Esophagus muscularis mucosa (tissue), 4 donors: Measurements from ENCODE around the gene TSPAN19. TPM values are rescaled to one million over a fixed set of nuclear protein-coding genes. Genes with fewer than 3 reads are reported as not detected.
"Not testable (repeated sequence)": the region's sequence is repeated elsewhere in the genome, so short reads cannot be mapped to it uniquely, and the experiment has no call there.

Experiments used
- DNase-seq: peaks from one replicate; pipeline ENCODE4 v3.0.0-alpha.2; 2017; ENCODE audit errors: extremely low spot score
- H3K27ac ChIP-seq, 4 donors: fragments of 200-600 bp; sonication (generic); replicated peaks in 1 of 4; 1 replicate in 3 of 4; 2 replicates in 1 of 4; pipeline ENCODE4 v1.5.1; 2016 to 2019; ENCODE audit warnings: mild to moderate bottlenecking in 1 of 4
- H3K27me3 ChIP-seq, 4 donors: fragments of 200-600 bp; sonication (generic); one replicate each; pipeline versions ENCODE4 v1.5.1 to v1.6.0; 2016 to 2019
- H3K36me3 ChIP-seq, 4 donors: fragments of 200-600 bp; sonication (generic); one replicate each; pipeline ENCODE4 v1.5.1; 2016 to 2019
- H3K4me1 ChIP-seq, 4 donors: fragments of 200-600 bp; sonication (generic); one replicate each; pipeline ENCODE4 v1.5.1; 2016 to 2019
- H3K4me3 ChIP-seq, 4 donors: fragments of 200-600 bp; sonication (generic); 1 replicate in 2 of 4; 2 replicates in 2 of 4; pipeline ENCODE4 v1.5.1; 2016 to 2019; ENCODE audit warnings: mild to moderate bottlenecking in 4 of 4, moderate library complexity in 1 of 4
- H3K9me3 ChIP-seq, 4 donors: fragments of 200-600 bp; sonication (generic); 1 replicate in 3 of 4; 2 replicates in 1 of 4; pipeline ENCODE4 v1.5.1; 2016 to 2019
- EP300 ChIP-seq: sonication (generic); formaldehyde crosslinking; IDR thresholded peaks from one replicate; pipeline ENCODE4 v1.6.1; 2017; ENCODE audit warnings: antibody characterized with exemption
- POLR2A ChIP-seq: fragments of 450-650 bp; IDR thresholded peaks from one replicate; pipeline ENCODE4 v1.6.1; 2017; ENCODE audit warnings: antibody characterized with exemption, moderate library complexity, mild to moderate bottlenecking, low read depth
- POLR2AphosphoS5 ChIP-seq, 2 donors: sonication (generic); formaldehyde crosslinking; IDR thresholded peaks; one replicate each; pipeline ENCODE4 v1.6.1; 2017; ENCODE audit warnings: antibody characterized with exemption in 2 of 2
- WGBS: methylation state at CpG from one replicate; pipeline ENCODE4 v1.1.5; 2018; 5-methylcytosine and 5-hydroxymethylcytosine counted together
- intact Hi-C: fragments of 100-400 bp; cut with DNase I; formaldehyde crosslinking; loops from one replicate; pipeline ENCODE4 v1.15.1; 2023
- total RNA-seq, 4 donors: library from RNA; depleted of rRNA; stranded (reverse); fragments of >200 nt; gene quantifications; one replicate each; pipeline versions ENCODE4 v1.1.0 to v1.2.1, GENCODE V29; 2016
- TF ChIP-seq, protein P1 (sequence below), 3 experiments: fragments of 200-600 bp in 2 of 3; fragments of 450-650 bp in 1 of 3; sonication (generic) in 2 of 3; IDR thresholded peaks; one replicate each; pipeline ENCODE4 v1.5.1; 2017 to 2019; ENCODE audit warnings: antibody characterized with exemption in 3 of 3, mild to moderate bottlenecking in 2 of 3, moderate library complexity in 1 of 3

TSPAN19 gene
- total RNA-seq, 4 donors from 2014 or later, result not detected

DNA sequence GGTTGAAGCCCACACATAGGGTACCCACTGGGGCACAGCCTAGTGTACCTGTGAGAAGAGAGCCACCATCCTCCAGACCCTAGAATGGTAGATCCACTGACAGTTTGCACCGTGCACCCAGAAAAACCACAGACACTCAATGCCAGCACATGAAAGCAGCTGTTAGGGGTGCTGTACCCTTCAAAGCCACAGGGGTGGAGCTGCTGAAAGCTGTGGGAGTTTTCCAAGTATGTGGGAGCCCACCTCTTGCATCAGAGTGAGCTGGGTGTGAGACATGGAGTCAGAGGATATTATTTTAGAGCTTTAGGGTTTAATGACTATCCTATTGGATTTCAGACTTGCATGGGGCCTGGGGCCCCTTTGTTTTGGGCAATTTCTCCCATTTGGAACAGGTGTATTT is 30.5 kb downstream of the TSPAN19 start:
- Histone ChIP-seq H3K4me3 (no peak overlapping the region), H3K4me1 (no peaks in the 10 kb centered on the region), H3K36me3 (no peaks in the 10 kb centered on the region), H3K9me3 (no peaks in the 10 kb centered on the region), H3K27ac (no peak overlapping the region), H3K27me3 (no peaks in the 10 kb centered on the region)
- 92% methylated on average over 1 of the region's 1 CpG for WGBS
- TF ChIP-seq POLR2A, result no peak
- no peak for TF ChIP-seq EP300
- no peak for TF ChIP-seq POLR2AphosphoS5 (IDR thresholded peaks at IDR 0.05)
- TF ChIP-seq, protein P1, sequence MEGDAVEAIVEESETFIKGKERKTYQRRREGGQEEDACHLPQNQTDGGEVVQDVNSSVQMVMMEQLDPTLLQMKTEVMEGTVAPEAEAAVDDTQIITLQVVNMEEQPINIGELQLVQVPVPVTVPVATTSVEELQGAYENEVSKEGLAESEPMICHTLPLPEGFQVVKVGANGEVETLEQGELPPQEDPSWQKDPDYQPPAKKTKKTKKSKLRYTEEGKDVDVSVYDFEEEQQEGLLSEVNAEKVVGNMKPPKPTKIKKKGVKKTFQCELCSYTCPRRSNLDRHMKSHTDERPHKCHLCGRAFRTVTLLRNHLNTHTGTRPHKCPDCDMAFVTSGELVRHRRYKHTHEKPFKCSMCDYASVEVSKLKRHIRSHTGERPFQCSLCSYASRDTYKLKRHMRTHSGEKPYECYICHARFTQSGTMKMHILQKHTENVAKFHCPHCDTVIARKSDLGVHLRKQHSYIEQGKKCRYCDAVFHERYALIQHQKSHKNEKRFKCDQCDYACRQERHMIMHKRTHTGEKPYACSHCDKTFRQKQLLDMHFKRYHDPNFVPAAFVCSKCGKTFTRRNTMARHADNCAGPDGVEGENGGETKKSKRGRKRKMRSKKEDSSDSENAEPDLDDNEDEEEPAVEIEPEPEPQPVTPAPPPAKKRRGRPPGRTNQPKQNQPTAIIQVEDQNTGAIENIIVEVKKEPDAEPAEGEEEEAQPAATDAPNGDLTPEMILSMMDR (IDR thresholded peaks at IDR 0.05), result no peak
- intact Hi-C loops, result no loop called here
- DNase-seq, result no peak

DNA sequence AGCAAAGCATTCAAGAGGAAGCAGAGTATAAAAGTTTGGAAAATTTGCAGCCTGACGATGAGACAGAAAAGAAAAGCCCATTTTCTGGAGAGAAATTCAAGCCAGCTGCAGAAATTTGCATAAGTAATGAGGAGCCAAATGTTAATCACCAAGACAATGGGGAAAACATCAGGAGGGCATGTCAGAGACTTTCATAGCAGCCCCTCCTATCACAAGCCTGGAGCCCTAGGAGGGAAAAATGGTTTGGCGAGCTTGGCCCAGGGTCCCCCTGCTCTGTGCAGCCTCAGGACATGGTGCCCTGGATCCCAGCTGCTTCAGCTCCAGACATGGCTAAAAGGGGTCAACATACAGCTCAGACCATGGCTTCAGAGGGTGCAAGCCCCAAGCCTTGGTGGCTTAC is 31.0 kb downstream of the TSPAN19 start:
- H3K27me3 ChIP-seq, H3K4me1 ChIP-seq, H3K9me3 ChIP-seq, H3K36me3 ChIP-seq, H3K27ac ChIP-seq, intact Hi-C loops, DNase-seq, H3K4me3 ChIP-seq: not testable (repeated sequence)
- WGBS, result 80% methylated on average over 2 of the region's 2 CpGs

- Histone ChIP-seq H3K4me3 (no peak overlapping the region), H3K9me3 (no peaks in the 10 kb centered on the region), H3K36me3 (no peaks in the 10 kb centered on the region), H3K4me1 (no peaks in the 10 kb centered on the region), H3K27ac (no peak overlapping the region), H3K27me3 (no peaks in the 10 kb centered on the region)
- no peak for DNase-seq
- intact Hi-C loops, result no loop called here
- TF ChIP-seq POLR2A, result no peak
- TF ChIP-seq POLR2AphosphoS5 (IDR thresholded peaks at IDR 0.05), result no peak
- TF ChIP-seq, protein P1 (IDR thresholded peaks at IDR 0.05), result no peak
- no peak for TF ChIP-seq EP300
Measured at GRCh38 chr12:85004204-85004603, 31.9 kb downstream of the TSPAN19 start.

GRCh38 chr12:85002778-85003296 is 33.2 kb downstream of the TSPAN19 start:
- Histone ChIP-seq H3K27me3 (no peaks in the 10 kb centered on the region), H3K9me3 (no peaks in the 10 kb centered on the region), H3K4me1 (no peaks in the 10 kb centered on the region), H3K36me3 (no peaks in the 10 kb centered on the region), H3K27ac (no peak overlapping the region), H3K4me3 (no peak overlapping the region)
- TF ChIP-seq, protein P1 (IDR thresholded peaks at IDR 0.05), result no peak
- TF ChIP-seq POLR2AphosphoS5 (IDR thresholded peaks at IDR 0.05), result no peak
- intact Hi-C loops, result no loop called here
- DNase-seq, result no peak
- 88% methylated on average over 3 of the region's 3 CpGs for WGBS

- Histone ChIP-seq H3K27ac (no peak overlapping the region), H3K4me3 (no peak overlapping the region), H3K36me3 (no peaks in the 10 kb centered on the region), H3K27me3 (no peaks in the 10 kb centered on the region), H3K9me3 (no peaks in the 10 kb centered on the region), H3K4me1 (no peaks in the 10 kb centered on the region)
- intact Hi-C loops, result no loop called here
- no peak for DNase-seq
- TF ChIP-seq POLR2A, result no peak
- TF ChIP-seq POLR2AphosphoS5 (IDR thresholded peaks at IDR 0.05), result no peak
- TF ChIP-seq, protein P1 (IDR thresholded peaks at IDR 0.05), result no peak
- TF ChIP-seq EP300, result no peak
- WGBS, result 74% methylated on average over 2 of the region's 2 CpGs
Measured at GRCh38 chr12:85000729-85001128, 35.3 kb downstream of the TSPAN19 start.
